NB4 (cell line): ENCODE data around the gene PNPLA1.

Experiments
- DNase-seq: peaks from one replicate; pipeline ENCODE4 v3.0.0; 2010; ENCODE audit warnings: low read depth
- H3K4me3 ChIP-seq: one replicate; pipeline ENCODE4 v1.5.1; 2011; ENCODE audit warnings: mild to moderate bottlenecking, low read depth, low read length, moderate library complexity
- MYC ChIP-seq: IDR thresholded peaks from 2 replicates; pipeline ENCODE4 v1.6.1; 2011; ENCODE audit warnings: low read depth, low read length
- POLR2A ChIP-seq: IDR thresholded peaks from 2 replicates; pipeline ENCODE4 v1.6.1; 2011; ENCODE audit warnings: mild to moderate bottlenecking; ENCODE audit not compliant: insufficient read length; ENCODE audit errors: extremely low read depth
- TF ChIP-seq, protein P1 (sequence below): IDR thresholded peaks from 2 replicates; pipeline ENCODE4 v1.6.1; 2011; ENCODE audit warnings: low read depth, low read length
- TF ChIP-seq, protein P2 (sequence below): IDR thresholded peaks from one replicate; pipeline ENCODE4 v1.5.1; 2012; ENCODE audit warnings: low read depth, low read length

The PNPLA1 gene

DNA sequence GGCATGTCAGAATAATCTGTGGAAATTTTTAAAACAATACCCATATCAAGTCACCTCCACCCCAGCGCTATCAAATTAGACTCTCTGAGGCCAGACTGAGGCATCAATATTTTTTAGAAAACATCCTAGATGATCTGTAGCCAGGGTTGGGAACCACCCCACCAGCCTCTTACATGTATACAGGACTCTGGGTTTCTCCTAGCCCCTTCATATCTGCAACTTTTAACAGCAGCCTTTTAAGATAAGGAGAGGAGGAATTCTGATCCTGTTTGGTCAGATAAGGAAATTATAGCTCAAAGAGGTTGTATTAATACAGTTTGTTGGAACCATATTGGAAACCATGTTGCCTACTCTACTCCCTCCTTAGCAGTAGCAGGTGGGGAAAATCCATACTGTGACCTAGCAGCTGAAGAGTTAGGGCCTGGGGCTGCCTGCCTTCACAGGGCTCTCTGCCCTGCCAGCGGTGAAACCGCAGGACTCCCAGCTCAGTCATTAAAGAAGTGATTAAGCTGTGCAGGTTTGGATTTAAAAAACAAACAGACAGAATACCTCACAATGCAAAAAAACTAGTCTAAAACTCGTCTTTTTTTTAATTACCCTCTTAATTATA, 43.3 kb upstream of the PNPLA1 start:
- no peak for TF ChIP-seq POLR2A
- TF ChIP-seq, protein P1, sequence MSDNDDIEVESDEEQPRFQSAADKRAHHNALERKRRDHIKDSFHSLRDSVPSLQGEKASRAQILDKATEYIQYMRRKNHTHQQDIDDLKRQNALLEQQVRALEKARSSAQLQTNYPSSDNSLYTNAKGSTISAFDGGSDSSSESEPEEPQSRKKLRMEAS: no peak
- TF ChIP-seq, protein P2, sequence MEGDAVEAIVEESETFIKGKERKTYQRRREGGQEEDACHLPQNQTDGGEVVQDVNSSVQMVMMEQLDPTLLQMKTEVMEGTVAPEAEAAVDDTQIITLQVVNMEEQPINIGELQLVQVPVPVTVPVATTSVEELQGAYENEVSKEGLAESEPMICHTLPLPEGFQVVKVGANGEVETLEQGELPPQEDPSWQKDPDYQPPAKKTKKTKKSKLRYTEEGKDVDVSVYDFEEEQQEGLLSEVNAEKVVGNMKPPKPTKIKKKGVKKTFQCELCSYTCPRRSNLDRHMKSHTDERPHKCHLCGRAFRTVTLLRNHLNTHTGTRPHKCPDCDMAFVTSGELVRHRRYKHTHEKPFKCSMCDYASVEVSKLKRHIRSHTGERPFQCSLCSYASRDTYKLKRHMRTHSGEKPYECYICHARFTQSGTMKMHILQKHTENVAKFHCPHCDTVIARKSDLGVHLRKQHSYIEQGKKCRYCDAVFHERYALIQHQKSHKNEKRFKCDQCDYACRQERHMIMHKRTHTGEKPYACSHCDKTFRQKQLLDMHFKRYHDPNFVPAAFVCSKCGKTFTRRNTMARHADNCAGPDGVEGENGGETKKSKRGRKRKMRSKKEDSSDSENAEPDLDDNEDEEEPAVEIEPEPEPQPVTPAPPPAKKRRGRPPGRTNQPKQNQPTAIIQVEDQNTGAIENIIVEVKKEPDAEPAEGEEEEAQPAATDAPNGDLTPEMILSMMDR: no peak
- no peak for TF ChIP-seq MYC
- no peak overlapping the region for H3K4me3 ChIP-seq
- no peak for DNase-seq

DNA sequence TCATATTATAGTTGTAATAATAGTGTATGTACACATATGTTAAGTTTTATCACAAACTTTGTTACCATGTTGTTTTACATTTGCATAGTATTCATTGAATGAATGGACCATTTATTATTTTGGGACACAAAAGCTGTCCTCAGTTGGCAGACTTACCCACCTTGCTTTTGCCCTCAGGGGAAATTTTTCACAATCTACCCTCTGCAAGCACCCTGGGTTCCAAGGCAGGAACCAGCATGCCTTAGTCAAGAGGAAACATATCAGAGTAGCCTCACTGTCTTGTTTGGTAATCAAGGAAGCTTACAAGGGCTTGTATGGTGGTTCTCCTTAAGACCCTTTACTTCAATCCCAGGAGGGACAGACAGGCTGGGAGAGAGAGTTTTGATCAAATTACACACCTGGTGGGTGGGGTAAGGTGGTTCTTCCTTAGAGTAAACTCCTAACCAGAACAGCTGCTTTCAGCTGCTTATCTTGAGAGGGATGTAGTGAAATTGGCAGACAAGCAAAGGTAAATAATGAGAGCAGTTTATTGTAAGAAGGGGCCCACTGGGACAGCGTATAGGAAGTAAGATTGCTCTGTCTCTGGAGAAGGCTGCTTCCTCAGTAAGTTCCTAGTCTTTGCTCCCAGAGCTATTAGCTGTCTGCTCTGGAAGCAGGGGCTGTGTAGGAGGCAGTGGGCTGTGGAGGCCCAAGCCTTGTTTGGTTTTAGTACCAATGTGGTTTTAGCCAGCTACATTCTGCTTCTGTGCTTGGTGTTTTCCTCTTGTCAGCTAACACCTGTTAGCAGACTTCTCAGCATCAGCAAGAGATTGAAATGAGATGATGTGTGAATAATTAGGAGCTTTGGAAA, 42.3 kb upstream of the PNPLA1 start:
- no peak for TF ChIP-seq POLR2A
- TF ChIP-seq, protein P1: no peak
- TF ChIP-seq, protein P2: no peak
- no peak for TF ChIP-seq MYC
- no peak for DNase-seq
- H3K4me3 ChIP-seq: no peak overlapping the region

DNA sequence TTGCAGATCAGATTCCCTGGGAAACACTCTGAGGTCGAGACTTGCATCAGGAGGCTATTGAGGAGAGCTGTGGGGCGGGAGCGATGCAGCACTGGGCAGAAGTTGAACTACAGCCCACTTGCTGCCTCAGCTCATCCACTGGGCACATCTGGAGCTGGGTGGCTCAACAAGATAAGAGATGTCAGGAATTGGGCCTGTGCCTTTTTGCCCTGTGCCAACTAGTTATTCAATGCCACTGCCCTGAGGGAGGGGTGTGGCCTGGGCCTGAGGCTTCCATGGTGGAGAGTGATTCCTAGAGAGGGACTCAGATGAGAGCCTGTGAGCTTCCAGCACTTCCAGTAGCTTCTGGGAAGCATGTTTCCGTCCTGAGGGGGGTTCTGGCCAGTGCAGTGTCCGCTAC, 40.6 kb upstream of the PNPLA1 start:
- no peak overlapping the region for H3K4me3 ChIP-seq
- no peak for DNase-seq
- TF ChIP-seq, protein P1: no peak
- TF ChIP-seq POLR2A: no peak
- TF ChIP-seq MYC: no peak
- TF ChIP-seq, protein P2: no peak

DNA sequence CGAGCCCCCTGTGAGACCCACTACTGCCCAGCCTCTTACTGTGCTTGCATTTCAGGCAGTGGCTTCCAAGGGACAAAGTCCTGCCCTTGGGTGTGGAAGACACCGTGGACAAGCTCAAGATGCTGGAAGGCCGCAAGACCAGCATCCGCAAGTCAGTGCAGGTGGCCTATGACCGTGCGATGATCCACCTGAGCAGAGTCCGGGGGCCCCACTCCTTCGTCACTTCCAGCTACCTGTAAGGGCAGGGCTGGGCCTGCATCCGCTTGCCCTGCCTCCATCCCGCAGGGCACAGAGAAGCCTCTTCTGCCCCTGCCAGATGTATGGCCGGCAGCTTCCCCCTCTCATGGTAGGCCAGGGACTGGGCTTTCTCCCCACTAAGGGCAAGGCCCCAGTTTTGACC, 39.5 kb upstream of the PNPLA1 start:
- DNase-seq: no peak
- no peak for TF ChIP-seq MYC
- TF ChIP-seq POLR2A: no peak
- TF ChIP-seq, protein P1: no peak
- TF ChIP-seq, protein P2: no peak
- H3K4me3 ChIP-seq: no peak overlapping the region

DNA sequence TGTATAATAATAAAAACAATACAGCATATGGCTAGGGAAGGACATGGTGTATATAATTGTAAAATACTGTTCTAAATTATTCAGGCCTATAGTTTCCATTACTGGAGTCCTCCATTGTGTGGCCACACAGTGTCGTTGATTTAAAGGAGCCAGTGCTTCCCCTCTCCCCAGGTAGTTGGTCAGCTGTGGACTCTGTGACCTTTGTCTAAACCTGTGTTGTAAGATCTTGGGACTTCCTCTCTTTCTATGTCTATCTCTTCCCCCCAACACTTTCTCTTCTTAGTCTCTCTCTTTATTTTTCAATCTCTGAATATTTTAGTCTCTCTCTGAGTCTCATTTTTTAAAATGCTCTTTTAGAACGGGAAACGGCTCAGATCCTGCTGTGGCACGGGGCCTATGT, 37.7 kb upstream of the PNPLA1 start:
- DNase-seq: peak; percentile 21
- no peak for TF ChIP-seq POLR2A
- TF ChIP-seq, protein P2: no peak
- no peak for TF ChIP-seq MYC
- TF ChIP-seq, protein P1: no peak

DNA sequence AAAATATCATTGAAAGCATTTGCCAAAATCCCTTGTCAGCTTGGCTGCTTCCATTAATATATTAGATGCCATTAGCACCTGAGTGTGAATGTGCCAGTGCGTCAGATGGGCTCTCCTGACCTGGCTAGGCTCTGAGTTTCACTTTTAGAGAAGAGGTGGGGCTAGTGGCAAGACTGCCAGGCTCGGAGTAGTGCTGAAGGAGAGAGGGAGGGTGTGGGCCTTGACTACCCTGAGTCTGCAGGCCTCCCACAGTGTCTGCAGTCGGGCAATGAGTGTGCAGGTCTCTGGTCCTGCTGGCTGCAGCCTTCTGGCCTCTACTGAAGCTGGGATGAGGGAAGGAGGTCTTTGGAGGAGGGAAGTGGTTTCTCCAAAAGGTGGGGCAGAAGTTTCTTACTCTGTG, 34.6 kb upstream of the PNPLA1 start:
- DNase-seq: no peak
- TF ChIP-seq, protein P1: no peak
- TF ChIP-seq, protein P2: no peak
- no peak overlapping the region for H3K4me3 ChIP-seq

More for the DNA sequence above, 37.7 kb upstream of the PNPLA1 start:
- H3K4me3 ChIP-seq: no peak overlapping the region
